Endodermal cell (in vitro differentiated cells): ENCODE data around the gene PIP5K1C. TPM values are rescaled to one million over a fixed set of nuclear protein-coding genes. Genes with fewer than 3 reads are reported as not detected.
A peak's percentile ranks its signal among the peaks of the same experiment; 100 is the strongest.

Source experiments
- DNase-seq: peaks from one replicate; pipeline ENCODE4 v3.0.0-alpha.2; 2017
- H3K27ac ChIP-seq: 2 replicates; pipeline ENCODE4 v1.5.1; 2013; ENCODE audit warnings: mild to moderate bottlenecking, low read depth, low read length, moderate library complexity
- H3K27me3 ChIP-seq: 2 replicates; pipeline ENCODE4 v1.6.1; 2013; ENCODE audit warnings: mild to moderate bottlenecking, low read length, moderate library complexity; ENCODE audit not compliant: insufficient read depth, control insufficient read depth, poor library complexity, severe bottlenecking
- H3K36me3 ChIP-seq: 2 replicates; pipeline ENCODE4 v1.7.0; 2013; ENCODE audit warnings: mild to moderate bottlenecking, low read length, moderate library complexity; ENCODE audit not compliant: control insufficient read depth, insufficient read depth
- H3K4me1 ChIP-seq: one replicate; pipeline ENCODE4 v1.7.0; 2013; ENCODE audit warnings: low read length; ENCODE audit not compliant: control insufficient read depth, insufficient read depth
- H3K4me3 ChIP-seq: 2 replicates; pipeline ENCODE4 v1.5.1; 2013; ENCODE audit warnings: mild to moderate bottlenecking, low read length, moderate library complexity
- H3K9ac ChIP-seq: 2 replicates; pipeline ENCODE4 v1.6.1; 2013; ENCODE audit warnings: mild to moderate bottlenecking, low read length, moderate library complexity; ENCODE audit not compliant: poor library complexity, severe bottlenecking; ENCODE audit errors: extremely low read depth
- H3K9me3 ChIP-seq: 2 replicates; pipeline ENCODE4 v1.6.1; 2013; ENCODE audit warnings: mild to moderate bottlenecking, low read length, moderate library complexity; ENCODE audit not compliant: control insufficient read depth
- H3K27ac Mint-ChIP-seq: 2 replicates; pipeline ENCODE4 v1.8.0; 2020; ENCODE audit warnings: mixed read lengths
- H3K27me3 Mint-ChIP-seq: 2 replicates; pipeline ENCODE4 v1.8.0; 2021; ENCODE audit warnings: mild to moderate bottlenecking, mixed read lengths; ENCODE audit not compliant: insufficient read depth
- H3K36me3 Mint-ChIP-seq: 2 replicates; pipeline ENCODE4 v1.8.0; 2020; ENCODE audit warnings: low read depth, mixed read lengths
- H3K4me1 Mint-ChIP-seq: 2 replicates; pipeline ENCODE4 v1.8.0; 2020; ENCODE audit warnings: mixed read lengths
- H3K4me3 Mint-ChIP-seq: 2 replicates; pipeline ENCODE4 v1.8.0; 2020; ENCODE audit warnings: mild to moderate bottlenecking, moderate library complexity, mixed read lengths
- H3K9me3 Mint-ChIP-seq: 2 replicates; pipeline ENCODE4 v1.8.0; 2020; ENCODE audit warnings: mild to moderate bottlenecking, mixed read lengths
- CTCF ChIP-seq: fragments of 200-600 bp; sonication (generic); conservative IDR thresholded peaks from 2 replicates; pipeline ENCODE4 v1.5.0; 2021; ENCODE audit warnings: antibody characterized with exemption, mild to moderate bottlenecking
- WGBS, 2 experiments: methylation state at CpG; one replicate each; pipeline versions ENCODE4 v1.1.5 to v1.1.7; 2013; ENCODE audit warnings: missing lambda C conversion rate in 2 of 2, mixed read lengths in 1 of 2; ENCODE audit not compliant: insufficient coverage in 1 of 2, insufficient read length in 1 of 2; 5-methylcytosine and 5-hydroxymethylcytosine counted together
- total RNA-seq, 2 donors: library from RNA; stranded (reverse); fragmentation: NEBNext Ultra II Directional in 1 of 2; extraction: Animal tissue kit (Norgen Biotek cat#: 25700) in 1 of 2; gene quantifications; 2 replicates in 1 of 2; 3 replicates in 1 of 2; pipeline ENCODE4 v1.2.1, GENCODE V29; 2021

PIP5K1C gene
- total RNA-seq, 2 donors from 2014 or later = 43.5 to 51.5 TPM

DNA sequence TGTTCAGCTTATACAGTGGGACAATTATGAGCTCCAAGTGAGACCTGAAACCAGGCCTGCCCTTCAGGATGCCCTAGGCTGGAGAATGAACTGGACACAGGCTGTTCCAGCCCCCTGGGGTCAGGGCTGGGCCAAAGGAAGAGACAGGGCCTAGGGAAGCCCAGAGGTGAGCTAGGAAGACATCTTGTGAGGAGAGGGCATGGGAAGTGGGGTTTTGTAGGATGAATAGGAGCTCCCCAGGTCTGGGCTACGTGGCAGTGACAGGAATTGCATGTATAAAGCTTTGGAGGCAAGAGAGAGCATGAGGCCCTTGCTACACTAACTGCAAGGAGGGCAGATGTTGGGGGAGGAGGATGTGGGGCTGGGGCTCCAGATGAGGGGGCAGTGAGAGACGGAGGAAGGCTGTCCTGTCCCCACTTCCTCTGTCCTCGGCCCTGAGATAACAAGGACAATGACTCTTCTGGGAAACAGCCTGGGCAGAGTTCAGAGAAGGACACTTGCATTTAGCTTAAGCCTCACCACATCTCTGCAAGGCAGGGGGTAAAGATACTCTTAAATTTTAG, 92.1 kb downstream of the PIP5K1C start:
- Histone ChIP-seq H3K4me1 (no peaks in the 10 kb centered on the region), H3K27me3 (peaks cover 16% of the 10 kb centered on the region), H3K4me3 (no peak overlapping the region), H3K9ac (no peak overlapping the region), H3K9me3 (no peaks in the 10 kb centered on the region), H3K27ac (no peak overlapping the region), H3K36me3 (peaks cover 7% of the 10 kb centered on the region)
- H3K9me3 Mint-ChIP-seq = no peaks in the 10 kb centered on the region
- peaks cover 6% of the 10 kb centered on the region for H3K4me1 Mint-ChIP-seq
- H3K27me3 Mint-ChIP-seq = peaks cover 2% of the 10 kb centered on the region
- H3K4me3 Mint-ChIP-seq = no peak overlapping the region
- WGBS, 2 experiments = 75 to 88% methylated on average over 2 to 3 of the region's 3 CpGs
- peaks cover 13% of the 10 kb centered on the region for H3K36me3 Mint-ChIP-seq
- no peak overlapping the region for H3K27ac Mint-ChIP-seq
- no peak for TF ChIP-seq CTCF
- no peak for DNase-seq

DNA sequence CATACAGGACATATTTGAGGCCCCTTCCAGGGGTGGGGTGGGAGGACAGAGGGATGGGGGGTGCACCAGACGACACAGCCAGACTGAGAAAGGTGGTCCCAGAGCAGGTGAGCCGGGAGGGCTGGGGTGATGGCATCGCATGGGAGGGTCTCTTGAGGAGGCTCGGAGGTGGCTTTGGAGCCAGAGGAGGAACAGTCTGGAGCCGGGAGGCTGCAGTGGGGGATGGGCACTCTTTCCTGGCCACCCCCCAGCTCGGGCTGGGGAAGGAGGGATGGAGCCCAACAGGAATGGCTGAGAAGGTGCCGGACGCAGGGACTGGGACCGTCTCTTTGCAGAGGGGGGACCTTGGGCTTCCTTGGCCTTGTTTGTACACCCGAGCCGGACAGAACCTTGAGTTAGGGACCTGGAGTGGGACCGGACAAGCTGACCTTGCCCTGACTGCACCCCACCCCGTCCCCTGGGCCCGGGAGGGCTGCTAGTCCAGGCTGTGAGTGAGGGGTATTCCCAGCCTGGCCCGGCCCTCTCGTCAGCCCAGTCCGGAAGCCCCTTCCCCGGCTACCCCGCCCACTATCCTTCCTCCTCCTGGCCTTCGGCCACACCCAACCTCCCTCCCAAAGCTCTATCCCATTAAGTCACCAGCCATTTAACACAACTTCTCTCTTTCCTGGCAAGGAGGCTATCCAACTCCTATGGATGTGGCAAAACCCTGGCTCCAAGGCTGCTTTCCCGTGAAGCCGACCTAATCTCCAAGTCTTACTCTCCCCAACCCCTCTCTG, 92.8 kb downstream of the PIP5K1C start:
- Histone ChIP-seq H3K9ac (no peak overlapping the region), H3K27ac (no peak overlapping the region), H3K4me3 (peak overlapping the region; percentile 62), H3K36me3 (peaks cover 7% of the 10 kb centered on the region), H3K27me3 (peaks cover 16% of the 10 kb centered on the region), H3K4me1 (no peaks in the 10 kb centered on the region), H3K9me3 (no peaks in the 10 kb centered on the region)
- no peaks in the 10 kb centered on the region for H3K9me3 Mint-ChIP-seq
- no peak overlapping the region for H3K4me3 Mint-ChIP-seq
- peak; percentile 87 for DNase-seq
- 23 to 26% methylated on average over 5 to 22 of the region's 22 CpGs for WGBS, 2 experiments
- no peak overlapping the region for H3K27ac Mint-ChIP-seq
- peaks cover 13% of the 10 kb centered on the region for H3K36me3 Mint-ChIP-seq
- peaks cover 6% of the 10 kb centered on the region for H3K4me1 Mint-ChIP-seq
- H3K27me3 Mint-ChIP-seq = peaks cover 2% of the 10 kb centered on the region
- no peak for TF ChIP-seq CTCF

GRCh38 chr19:3606690-3607289, 93.5 kb downstream of the PIP5K1C start, which contains the start of gene TBXA2R:
TSS of gene TBXA2R (minus strand) at chr19:3606875. CDS start at chr19:3600634, 6,241 bp downstream.
- Histone ChIP-seq H3K27me3 (peaks cover 16% of the 10 kb centered on the region), H3K9ac (no peak within 1 kb of the TSS), H3K27ac (no peak within 1 kb of the TSS), H3K4me3 (peak within 1 kb of the TSS; percentile 62), H3K36me3 (peaks cover 7% of the 10 kb centered on the region), H3K9me3 (no peaks in the 10 kb centered on the region), H3K4me1 (no peaks in the 10 kb centered on the region)
- Mint-ChIP-seq H3K9me3 (no peaks in the 10 kb centered on the region), H3K27me3 (peaks cover 2% of the 10 kb centered on the region), H3K4me3 (no peak within 1 kb of the TSS), H3K27ac (no peak within 1 kb of the TSS), H3K4me1 (peaks cover 6% of the 10 kb centered on the region), H3K36me3 (peaks cover 9% of the 10 kb centered on the region)
- peak; percentile 91 for DNase-seq
- 10% methylated on average over 20 to 46 of the region's 46 CpGs for WGBS, 2 experiments
- TF ChIP-seq CTCF = no peak
